Medulla oblongata (tissue), 1 donor: Measurements from ENCODE around the gene NPAS3.
A peak's percentile ranks its signal among the peaks of the same experiment; 100 is the strongest.

ENCODE experiments used
- DNase-seq: peaks from one replicate; pipeline ENCODE4 v3.0.0-alpha.2; 2015; ENCODE audit errors: extremely low spot score

The NPAS3 gene

GRCh38 chr14:33317675-33318074 lies 379.0 kb downstream of the NPAS3 start:
- DNase-seq, result no peak

- DNase-seq, result no peak
Measured at GRCh38 chr14:33323979-33324378, 385.3 kb downstream of the NPAS3 start.

- no peak for DNase-seq
Measured at GRCh38 chr14:33331176-33331949, 392.7 kb downstream of the NPAS3 start.

- peak; percentile 81 for DNase-seq
Measured at GRCh38 chr14:33332497-33332896, 393.8 kb downstream of the NPAS3 start.

- DNase-seq, result no peak
Measured at GRCh38 chr14:33335366-33335765, 396.7 kb downstream of the NPAS3 start.

GRCh38 chr14:33342299-33342974 lies 403.8 kb downstream of the NPAS3 start:
- no peak for DNase-seq

GRCh38 chr14:33343016-33343415 lies 404.3 kb downstream of the NPAS3 start:
- no peak for DNase-seq

GRCh38 chr14:33347796-33348195 lies 409.1 kb downstream of the NPAS3 start:
- no peak for DNase-seq

GRCh38 chr14:33348510-33348909 lies 409.8 kb downstream of the NPAS3 start:
- peak; percentile 41 for DNase-seq

GRCh38 chr14:33349871-33350270 lies 411.2 kb downstream of the NPAS3 start:
- no peak for DNase-seq

- no peak for DNase-seq
Measured at GRCh38 chr14:33350366-33350990, 411.8 kb downstream of the NPAS3 start.

GRCh38 chr14:33352821-33353220 lies 414.1 kb downstream of the NPAS3 start:
- DNase-seq, result no peak

- no peak for DNase-seq
Measured at GRCh38 chr14:33356181-33356580, 417.5 kb downstream of the NPAS3 start.

- DNase-seq, result peak; percentile 73
Measured at GRCh38 chr14:33357225-33358010, 418.7 kb downstream of the NPAS3 start.

- DNase-seq, result no peak
Measured at GRCh38 chr14:33359288-33359881, 420.7 kb downstream of the NPAS3 start.

GRCh38 chr14:33362934-33363333 lies 424.3 kb downstream of the NPAS3 start:
- no peak for DNase-seq

GRCh38 chr14:33363682-33364081 lies 425.0 kb downstream of the NPAS3 start:
- DNase-seq, result no peak

GRCh38 chr14:33364466-33364865 lies 425.8 kb downstream of the NPAS3 start:
- DNase-seq, result peak; percentile 77

GRCh38 chr14:33369041-33369440 lies 430.4 kb downstream of the NPAS3 start:
- DNase-seq, result no peak

- no peak for DNase-seq
Measured at GRCh38 chr14:33369972-33370371, 431.3 kb downstream of the NPAS3 start.

GRCh38 chr14:33370426-33370825 lies 431.7 kb downstream of the NPAS3 start:
- no peak for DNase-seq

GRCh38 chr14:33375196-33375595 lies 436.5 kb downstream of the NPAS3 start:
- no peak for DNase-seq
